K562 (cell line): Measurements from ENCODE around the gene GAMT. TPM values are rescaled to one million over a fixed set of nuclear protein-coding genes. Genes with fewer than 3 reads are reported as not detected.
A peak's percentile ranks its signal among the peaks of the same experiment; 100 is the strongest.

Source experiments
- MCM5 ChIP-seq: fragments of 450-650 bp; IDR thresholded peaks from 2 replicates; pipeline ENCODE4 v1.6.1; 2016; ENCODE audit warnings: low read depth
- MEIS2 ChIP-seq: fragments of 450-650 bp; IDR thresholded peaks from 2 replicates; pipeline ENCODE4 v1.6.1; 2014; ENCODE audit warnings: mild to moderate bottlenecking; ENCODE audit not compliant: partially characterized antibody
- NRF1 ChIP-seq, 2 experiments: fragments of 450-650 bp; IDR thresholded peaks in 1 of 2; conservative IDR thresholded peaks in 1 of 2; 2 replicates each; pipeline ENCODE4 v1.6.1; 2014; ENCODE audit warnings: mild to moderate bottlenecking in 2 of 2
- TAF7 ChIP-seq: fragments of 450-650 bp; IDR thresholded peaks from 2 replicates; pipeline ENCODE4 v1.6.1; 2016; ENCODE audit warnings: missing genetic modification characterization, missing compliant biosample characterization
- TSHZ1 ChIP-seq: fragments of 250-450 bp; sonication (Bioruptor Pico); IDR thresholded peaks from 2 replicates; pipeline ENCODE4 v1.4.0; 2020; ENCODE audit warnings: mild to moderate bottlenecking, moderate library complexity
- ZNF224 ChIP-seq: sonication (generic); formaldehyde crosslinking; IDR thresholded peaks from 2 replicates; pipeline ENCODE4 v1.8.0; 2022; ENCODE audit warnings: mild to moderate bottlenecking, missing genetic modification reagents
- ZNF740 ChIP-seq, 3 experiments: fragments of 200-800 bp in 1 of 3; sonication (Bioruptor generic) in 1 of 3; sonication (generic) in 1 of 3; formaldehyde crosslinking in 1 of 3; IDR thresholded peaks; 2 replicates each; pipeline versions ENCODE4 v1.6.1 to v1.8.0; 2016 to 2022; ENCODE audit warnings: mild to moderate bottlenecking in 2 of 3, missing compliant biosample characterization in 2 of 3, missing genetic modification characterization in 2 of 3, missing genetic modification reagents in 1 of 3
- polyA plus RNA-seq, 8 experiments: library from polyadenylated mRNA; depleted of rRNA in 4 of 8; stranded (reverse) in 5 of 8; unstranded in 3 of 8; fragments of >200 nt; fragmentation: Nextera tagmentation in 2 of 8; fragmentation: Illumina TruSeq in 1 of 8; extraction: Ambion mirVana in 2 of 8; extraction: Trizol in 1 of 8; gene quantifications; 2 replicates each; pipeline versions ENCODE4 v1.2.1 to v1.2.3, GENCODE V29; 2011 to 2014; ENCODE audit warnings: inconsistent platforms in 1 of 8, missing spikeins in 1 of 8
- total RNA-seq, 7 experiments: library from RNA; depleted of rRNA in 6 of 7; stranded (reverse); fragments of >200 nt in 6 of 7; fragmentation: Illumina TruSeq in 2 of 7; extraction: Trizol in 2 of 7; gene quantifications; 2 replicates each; pipeline versions ENCODE4 v1.2.1 to v1.2.3, GENCODE V29; 2011 to 2021; ENCODE audit warnings: low replicate concordance in 1 of 7
- TF ChIP-seq, protein P1 (sequence below), 2 experiments: fragments of 450-650 bp; formaldehyde crosslinking in 1 of 2; IDR thresholded peaks; 2 replicates each; pipeline versions ENCODE4 v1.4.0 to v1.6.1; 2014 to 2020; ENCODE audit warnings: mild to moderate bottlenecking in 2 of 2, borderline replicate concordance in 1 of 2, low read depth in 1 of 2
- TF ChIP-seq, protein P2 (sequence below): fragments of 450-650 bp; IDR thresholded peaks from 2 replicates; pipeline ENCODE4 v1.6.1; 2018; ENCODE audit warnings: mild to moderate bottlenecking, low read depth; ENCODE audit not compliant: partially characterized antibody
- TF ChIP-seq, protein P3 (sequence below): fragments of 250-450 bp; sonication (Bioruptor Pico); IDR thresholded peaks from 2 replicates; pipeline ENCODE4 v1.8.0; 2022; ENCODE audit warnings: moderate library complexity, mild to moderate bottlenecking, inconsistent platforms

Gene GAMT
- total and polyA plus RNA-seq, 9 of the 15 experiments (the other 6 are each of a cell fraction or from before 2014, with no cell fraction given), result 1.3 to 35.3 (median 27.2) TPM

DNA sequence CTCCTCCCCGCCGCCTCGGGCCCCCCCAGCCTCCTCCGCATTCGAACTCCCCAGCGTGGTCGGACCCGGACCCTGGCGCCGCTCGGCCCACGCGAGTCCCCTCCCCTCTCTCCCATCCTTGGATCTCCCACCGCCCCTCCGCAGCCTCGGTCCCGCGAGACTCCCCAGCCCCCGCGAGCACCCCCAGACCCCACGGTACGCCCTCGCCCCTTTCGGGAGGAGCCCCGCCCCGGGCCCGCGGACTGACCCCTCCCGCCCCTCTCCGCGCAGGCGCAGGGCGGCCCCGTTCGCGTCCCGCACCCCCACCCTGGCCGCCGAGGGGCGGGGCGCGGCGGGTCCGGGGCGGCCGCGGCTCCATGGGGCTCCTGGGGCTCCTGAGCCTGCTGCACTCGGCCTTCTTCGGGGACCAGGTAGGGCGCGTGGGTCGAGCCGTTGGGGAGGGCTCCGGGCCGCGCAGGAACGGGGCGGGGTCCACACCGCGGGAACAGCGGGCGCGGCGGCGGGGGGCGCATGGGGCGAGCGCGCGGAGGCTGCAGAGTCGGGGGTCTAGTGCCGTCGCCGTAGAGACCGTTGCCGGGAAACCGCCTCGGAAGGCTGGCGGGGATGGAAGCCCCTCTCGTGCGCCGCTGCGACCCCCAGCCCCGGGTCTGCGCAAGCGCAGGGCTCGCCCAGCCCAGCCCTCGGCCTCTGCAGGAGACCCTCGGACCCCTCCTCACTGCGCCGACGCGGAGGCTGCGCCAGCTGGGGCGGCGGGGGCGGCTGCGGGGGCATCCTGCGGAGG, 44.8 kb upstream of the GAMT start (continued):
- no peak for TF ChIP-seq TSHZ1 (CRISPR knock-in tag)
- TF ChIP-seq ZNF740 (CRISPR knock-in tag; IDR thresholded peaks at IDR 0.05), result peak; percentile 85
- peak in 1 of 2 experiments; percentile 81; a peak in 2 of 4 replicates for TF ChIP-seq ZNF740 (tag; IDR thresholded peaks at IDR 0.05)
- no peak for TF ChIP-seq TAF7
- TF ChIP-seq MCM5, result no peak
- TF ChIP-seq, protein P1, sequence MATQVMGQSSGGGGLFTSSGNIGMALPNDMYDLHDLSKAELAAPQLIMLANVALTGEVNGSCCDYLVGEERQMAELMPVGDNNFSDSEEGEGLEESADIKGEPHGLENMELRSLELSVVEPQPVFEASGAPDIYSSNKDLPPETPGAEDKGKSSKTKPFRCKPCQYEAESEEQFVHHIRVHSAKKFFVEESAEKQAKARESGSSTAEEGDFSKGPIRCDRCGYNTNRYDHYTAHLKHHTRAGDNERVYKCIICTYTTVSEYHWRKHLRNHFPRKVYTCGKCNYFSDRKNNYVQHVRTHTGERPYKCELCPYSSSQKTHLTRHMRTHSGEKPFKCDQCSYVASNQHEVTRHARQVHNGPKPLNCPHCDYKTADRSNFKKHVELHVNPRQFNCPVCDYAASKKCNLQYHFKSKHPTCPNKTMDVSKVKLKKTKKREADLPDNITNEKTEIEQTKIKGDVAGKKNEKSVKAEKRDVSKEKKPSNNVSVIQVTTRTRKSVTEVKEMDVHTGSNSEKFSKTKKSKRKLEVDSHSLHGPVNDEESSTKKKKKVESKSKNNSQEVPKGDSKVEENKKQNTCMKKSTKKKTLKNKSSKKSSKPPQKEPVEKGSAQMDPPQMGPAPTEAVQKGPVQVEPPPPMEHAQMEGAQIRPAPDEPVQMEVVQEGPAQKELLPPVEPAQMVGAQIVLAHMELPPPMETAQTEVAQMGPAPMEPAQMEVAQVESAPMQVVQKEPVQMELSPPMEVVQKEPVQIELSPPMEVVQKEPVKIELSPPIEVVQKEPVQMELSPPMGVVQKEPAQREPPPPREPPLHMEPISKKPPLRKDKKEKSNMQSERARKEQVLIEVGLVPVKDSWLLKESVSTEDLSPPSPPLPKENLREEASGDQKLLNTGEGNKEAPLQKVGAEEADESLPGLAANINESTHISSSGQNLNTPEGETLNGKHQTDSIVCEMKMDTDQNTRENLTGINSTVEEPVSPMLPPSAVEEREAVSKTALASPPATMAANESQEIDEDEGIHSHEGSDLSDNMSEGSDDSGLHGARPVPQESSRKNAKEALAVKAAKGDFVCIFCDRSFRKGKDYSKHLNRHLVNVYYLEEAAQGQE (IDR thresholded peaks at IDR 0.05; ENCODE audit: borderline replicate concordance), result peak; percentile 11; the same call in 1 of the 2 replicates
- TF ChIP-seq, protein P1 (CRISPR knock-in tag; IDR thresholded peaks at IDR 0.05; ENCODE audit: low read depth), result no peak
- peak in 1 of 2 experiments; percentile 80; a peak in 2 of 4 replicates for TF ChIP-seq NRF1 (conservative IDR thresholded peaks at IDR 0.05 in 1 of 2, IDR thresholded peaks at IDR 0.05 in 1 of 2)
- TF ChIP-seq MEIS2, result peak; percentile 18
- TF ChIP-seq, protein P2, sequence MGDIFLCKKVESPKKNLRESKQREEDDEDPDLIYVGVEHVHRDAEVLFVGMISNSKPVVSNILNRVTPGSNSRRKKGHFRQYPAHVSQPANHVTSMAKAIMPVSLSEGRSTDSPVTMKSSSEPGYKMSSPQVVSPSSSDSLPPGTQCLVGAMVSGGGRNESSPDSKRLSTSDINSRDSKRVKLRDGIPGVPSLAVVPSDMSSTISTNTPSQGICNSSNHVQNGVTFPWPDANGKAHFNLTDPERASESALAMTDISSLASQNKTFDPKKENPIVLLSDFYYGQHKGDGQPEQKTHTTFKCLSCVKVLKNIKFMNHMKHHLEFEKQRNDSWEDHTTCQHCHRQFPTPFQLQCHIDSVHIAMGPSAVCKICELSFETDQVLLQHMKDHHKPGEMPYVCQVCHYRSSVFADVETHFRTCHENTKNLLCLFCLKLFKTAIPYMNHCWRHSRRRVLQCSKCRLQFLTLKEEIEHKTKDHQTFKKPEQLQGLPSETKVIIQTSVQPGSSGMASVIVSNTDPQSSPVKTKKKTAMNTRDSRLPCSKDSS, result no peak
- TF ChIP-seq, protein P3, sequence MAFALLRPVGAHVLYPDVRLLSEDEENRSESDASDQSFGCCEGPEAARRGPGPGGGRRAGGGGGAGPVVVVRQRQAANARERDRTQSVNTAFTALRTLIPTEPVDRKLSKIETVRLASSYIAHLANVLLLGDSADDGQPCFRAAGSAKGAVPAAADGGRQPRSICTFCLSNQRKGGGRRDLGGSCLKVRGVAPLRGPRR (CRISPR knock-in tag), result no peak
- no peak for TF ChIP-seq ZNF224 (CRISPR knock-in tag)
